ENCODE results near the gene ZFP64.

DNA sequence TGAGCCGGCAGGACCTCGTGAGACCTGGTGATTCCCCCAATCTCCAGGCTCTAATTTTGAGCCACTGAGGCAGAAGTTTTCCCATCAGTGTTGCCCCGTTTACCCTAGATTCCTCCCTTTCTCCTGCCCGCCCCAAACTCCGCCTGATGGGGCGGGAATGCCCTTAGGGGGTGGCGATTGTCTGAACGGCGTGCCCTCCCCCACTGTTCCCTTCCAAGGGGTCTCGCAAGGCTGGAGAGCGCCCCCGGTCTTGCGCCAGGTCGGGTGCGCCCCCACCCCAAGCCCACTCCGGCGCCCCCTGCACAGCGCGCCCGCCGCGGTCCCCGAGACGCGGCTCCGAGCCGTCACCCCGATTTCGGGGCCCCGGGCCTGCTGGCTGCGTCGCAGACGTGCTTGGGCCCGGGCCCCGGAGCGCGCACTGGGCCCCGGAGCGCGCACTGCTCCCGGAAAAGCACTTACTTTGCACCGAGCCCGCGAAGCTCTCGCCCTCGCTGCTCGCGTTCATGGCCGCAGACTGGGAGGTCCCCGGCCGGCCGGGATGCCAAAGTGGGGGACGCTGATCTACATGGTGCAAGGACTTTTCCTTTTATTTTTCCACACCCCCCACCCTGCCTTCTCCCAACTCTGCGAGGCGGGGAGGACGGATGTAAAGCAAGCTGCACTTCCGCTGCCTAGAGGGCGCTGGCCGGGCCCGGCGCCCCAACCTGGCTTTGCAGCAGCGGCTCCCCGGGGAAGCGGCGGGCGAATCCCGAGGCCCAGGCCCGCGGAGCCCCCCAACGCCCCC lies at the start of gene ZFP64:
- 0 out of 2 replicates have a peak, but pooled peaks have one; percentile 40 for TF ChIP-seq POLR2A (IDR thresholded peaks at IDR 0.05; ENCODE audit: low read depth, low read length)
- TF ChIP-seq RFX5 (IDR thresholded peaks at IDR 0.05; ENCODE audit: low read depth, low read length), result no peak
- TF ChIP-seq CTCF (conservative IDR thresholded peaks at IDR 0.05; ENCODE audit: low read depth, low read length), result peak; percentile 65
- no peak for TF ChIP-seq NFE2L2 (IDR thresholded peaks at IDR 0.05; ENCODE audit: low read depth, low read length)
- no peak for TF ChIP-seq CEBPB (IDR thresholded peaks at IDR 0.05; ENCODE audit: low read depth, low read length)
- TF ChIP-seq, protein P1, sequence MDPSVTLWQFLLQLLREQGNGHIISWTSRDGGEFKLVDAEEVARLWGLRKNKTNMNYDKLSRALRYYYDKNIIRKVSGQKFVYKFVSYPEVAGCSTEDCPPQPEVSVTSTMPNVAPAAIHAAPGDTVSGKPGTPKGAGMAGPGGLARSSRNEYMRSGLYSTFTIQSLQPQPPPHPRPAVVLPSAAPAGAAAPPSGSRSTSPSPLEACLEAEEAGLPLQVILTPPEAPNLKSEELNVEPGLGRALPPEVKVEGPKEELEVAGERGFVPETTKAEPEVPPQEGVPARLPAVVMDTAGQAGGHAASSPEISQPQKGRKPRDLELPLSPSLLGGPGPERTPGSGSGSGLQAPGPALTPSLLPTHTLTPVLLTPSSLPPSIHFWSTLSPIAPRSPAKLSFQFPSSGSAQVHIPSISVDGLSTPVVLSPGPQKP (IDR thresholded peaks at IDR 0.05; ENCODE audit: borderline replicate concordance, low read depth, low read length), result no peak
- peak; percentile 8; the same call in 1 of the 2 replicates for TF ChIP-seq FOS (IDR thresholded peaks at IDR 0.05; ENCODE audit: low read depth, low read length)
- TF ChIP-seq RAD21 (IDR thresholded peaks at IDR 0.05; ENCODE audit: low read length), result no peak

Measured in IMR-90 (cell line).